BLaER1 treated with 17β-estradiol and CSF1 and Interleukin-3, amounts not matched to agents 10 nM and 100 nM (cell line): Measurements from ENCODE around the gene GIMAP8.
A peak's percentile ranks its signal among the peaks of the same experiment; 100 is the strongest.
"Not testable (repeated sequence)": the region's sequence is repeated elsewhere in the genome, so short reads cannot be mapped to it uniquely, and the experiment has no call there.

Source experiments
- H3K27ac ChIP-seq, 11 experiments: shearing (Covaris generic); formaldehyde crosslinking; 2 replicates each; pipeline ENCODE4 v1.8.1; 2022
- H3K27me3 ChIP-seq, 11 experiments: shearing (Covaris generic); formaldehyde crosslinking; 2 replicates each; pipeline ENCODE4 v1.8.1; 2022
- H3K36me3 ChIP-seq, 11 experiments: shearing (Covaris generic); formaldehyde crosslinking; 2 replicates each; pipeline ENCODE4 v1.8.1; 2022
- H3K4me1 ChIP-seq, 10 experiments: shearing (Covaris generic); formaldehyde crosslinking; 2 replicates each; pipeline ENCODE4 v1.8.1; 2022
- H3K4me2 ChIP-seq, 11 experiments: shearing (Covaris generic); formaldehyde crosslinking; 2 replicates each; pipeline ENCODE4 v1.8.1; 2022
- H3K4me3 ChIP-seq, 10 experiments: shearing (Covaris generic); formaldehyde crosslinking; 2 replicates each; pipeline ENCODE4 v1.8.1; 2022
- H3K9ac ChIP-seq, 11 experiments: shearing (Covaris generic); formaldehyde crosslinking; 2 replicates each; pipeline ENCODE4 v1.8.1; 2022
- H3K9me3 ChIP-seq, 11 experiments: shearing (Covaris generic); formaldehyde crosslinking; replicated peaks in 1 of 11; 2 replicates each; pipeline ENCODE4 v1.8.1; 2022
- H4K20me1 ChIP-seq, 11 experiments: shearing (Covaris generic); formaldehyde crosslinking; 2 replicates each; pipeline ENCODE4 v1.8.1; 2022
- Cebpa-rat ChIP-seq, 11 experiments: shearing (Covaris generic); IDR thresholded peaks; 2 replicates each; pipeline ENCODE4 v1.8.1; 2022

The GIMAP8 gene

GRCh38 chr7:150514748-150515222, 64.4 kb downstream of the GIMAP8 start, which contains the start of gene GIMAP7:
Gene GIMAP7, plus strand, starts transcription at chr7:150514872. Its CDS starts 5,103 bp downstream, at chr7:150519975.
- Histone ChIP-seq H3K27me3 (no peaks in the 10 kb centered on the region), H3K4me2 (peak within 1 kb of the TSS in 3 of 11 experiments; percentile 7 to 85 (median 57); a peak in 6 of 22 replicates), H3K9me3 (peaks cover 0 to 10% (median 4%) of the 10 kb centered on the region in 11 experiments; a peak in 8 of 22 replicates), H3K27ac (peak within 1 kb of the TSS in 2 of 11 experiments; percentile 19 to 31; a peak in 2 of 22 replicates), H4K20me1 (no peaks in the 10 kb centered on the region), H3K4me1 (peaks cover 0 to 13% (median 0%) of the 10 kb centered on the region in 10 experiments; a peak in 2 of 20 replicates), H3K9ac (peak within 1 kb of the TSS in 2 of 11 experiments; percentile 58 to 74; a peak in 4 of 22 replicates), H3K36me3 (peaks cover 0 to 2% (median 0%) of the 10 kb centered on the region in 11 experiments; a peak in 1 of 22 replicates), H3K4me3 (peak within 1 kb of the TSS in 2 of 10 experiments; percentile 50 to 55; a peak in 4 of 20 replicates)
- TF ChIP-seq Cebpa-rat (IDR thresholded peaks at IDR 0.05): no peak

DNA sequence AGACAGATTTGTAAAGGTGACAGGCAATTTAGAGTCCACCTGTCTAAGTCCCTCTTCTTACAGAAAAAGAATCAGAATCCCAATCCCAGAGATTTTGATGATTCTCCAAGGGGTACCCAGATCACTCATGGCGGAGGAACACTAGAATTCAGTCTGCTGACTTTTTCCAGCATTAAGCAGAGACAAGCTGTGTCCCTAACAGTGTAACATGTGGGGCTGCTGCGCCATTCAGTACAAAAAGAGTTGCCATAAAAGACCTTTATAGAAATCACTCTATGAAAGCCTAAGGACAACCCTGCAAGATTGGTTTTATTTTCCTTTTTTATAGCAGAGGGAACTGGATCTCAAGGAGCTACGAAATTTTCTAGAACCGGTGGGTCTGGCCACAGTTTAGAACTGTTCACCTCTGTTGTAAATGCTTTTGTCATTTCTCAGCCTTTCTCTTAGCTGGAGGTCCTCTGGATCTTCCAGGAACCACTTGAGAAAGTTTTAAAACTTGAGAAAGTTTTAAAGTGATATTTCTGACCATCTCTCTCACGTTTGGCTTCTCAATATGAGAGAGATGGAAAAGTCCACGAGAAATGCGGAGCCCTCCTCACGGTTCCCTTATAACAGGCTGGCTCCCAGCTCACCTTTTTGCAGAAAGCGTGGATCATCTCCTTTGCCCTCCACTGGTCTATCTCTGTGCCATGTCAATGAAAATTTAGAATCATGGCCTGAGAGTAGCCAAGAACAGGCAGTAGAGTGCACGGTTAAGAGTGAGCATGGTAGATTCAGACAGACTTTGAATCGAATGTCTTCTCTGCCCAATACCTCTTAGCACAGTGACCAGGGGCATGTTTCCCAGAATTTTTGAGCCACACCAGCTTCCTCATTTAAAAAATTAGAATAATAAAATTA, 65.1 kb downstream of the GIMAP8 start:
- H3K27ac ChIP-seq: peak overlapping the region in 1 of 11 experiments; percentile 19; a peak in 1 of 22 replicates
- H3K4me3 ChIP-seq: peak overlapping the region in 2 of 10 experiments; percentile 50 to 55; a peak in 4 of 20 replicates
- peak overlapping the region in 2 of 11 experiments; percentile 58 to 74; a peak in 3 of 22 replicates for H3K9ac ChIP-seq
- no peaks in the 10 kb centered on the region for H3K27me3 ChIP-seq
- peaks cover 0 to 13% (median 0%) of the 10 kb centered on the region in 10 experiments; a peak in 2 of 20 replicates for H3K4me1 ChIP-seq
- H3K9me3 ChIP-seq: peaks cover 0 to 15% (median 4%) of the 10 kb centered on the region in 11 experiments; a peak in 3 of 22 replicates
- H4K20me1 ChIP-seq: no peaks in the 10 kb centered on the region
- TF ChIP-seq Cebpa-rat (IDR thresholded peaks at IDR 0.05): no peak
- H3K4me2 ChIP-seq: peak overlapping the region in 2 of 11 experiments; percentile 57 to 85; a peak in 4 of 22 replicates
- H3K36me3 ChIP-seq: peaks cover 0 to 9% (median 0%) of the 10 kb centered on the region in 11 experiments; a peak in 3 of 22 replicates

GRCh38 chr7:150516956-150517745, 66.7 kb downstream of the GIMAP8 start:
- H3K27ac ChIP-seq: no peak overlapping the region
- peaks cover 0 to 9% (median 0%) of the 10 kb centered on the region in 11 experiments; a peak in 3 of 22 replicates for H3K36me3 ChIP-seq
- H3K9me3 ChIP-seq: peaks cover 0 to 7% (median 4%) of the 10 kb centered on the region in 11 experiments; a peak in 2 of 22 replicates
- H3K9ac ChIP-seq: no peak overlapping the region
- H4K20me1 ChIP-seq: no peaks in the 10 kb centered on the region
- peaks cover 0 to 13% (median 0%) of the 10 kb centered on the region in 10 experiments; a peak in 2 of 20 replicates for H3K4me1 ChIP-seq
- peak overlapping the region in 1 of 10 experiments; percentile 55; a peak in 1 of 20 replicates for H3K4me3 ChIP-seq
- no peak for TF ChIP-seq Cebpa-rat (IDR thresholded peaks at IDR 0.05)
- no peaks in the 10 kb centered on the region for H3K27me3 ChIP-seq
- H3K4me2 ChIP-seq: peak overlapping the region in 1 of 11 experiments; percentile 85; a peak in 2 of 22 replicates

GRCh38 chr7:150519310-150519709, 68.9 kb downstream of the GIMAP8 start:
- peaks cover 0 to 10% (median 0%) of the 10 kb centered on the region in 10 experiments; a peak in 2 of 20 replicates for H3K4me1 ChIP-seq
- no peak overlapping the region for H3K4me2 ChIP-seq
- H3K27ac ChIP-seq: no peak overlapping the region
- no peak overlapping the region for H3K9ac ChIP-seq
- H3K27me3 ChIP-seq: no peaks in the 10 kb centered on the region
- no peak for TF ChIP-seq Cebpa-rat (IDR thresholded peaks at IDR 0.05)
- H3K4me3 ChIP-seq: no peak overlapping the region
- H3K9me3 ChIP-seq: peaks cover 0 to 7% (median 0%) of the 10 kb centered on the region in 11 experiments; a peak in 1 of 22 replicates
- H4K20me1 ChIP-seq: no peaks in the 10 kb centered on the region
- H3K36me3 ChIP-seq: peaks cover 0 to 9% (median 0%) of the 10 kb centered on the region in 11 experiments; a peak in 3 of 22 replicates

DNA sequence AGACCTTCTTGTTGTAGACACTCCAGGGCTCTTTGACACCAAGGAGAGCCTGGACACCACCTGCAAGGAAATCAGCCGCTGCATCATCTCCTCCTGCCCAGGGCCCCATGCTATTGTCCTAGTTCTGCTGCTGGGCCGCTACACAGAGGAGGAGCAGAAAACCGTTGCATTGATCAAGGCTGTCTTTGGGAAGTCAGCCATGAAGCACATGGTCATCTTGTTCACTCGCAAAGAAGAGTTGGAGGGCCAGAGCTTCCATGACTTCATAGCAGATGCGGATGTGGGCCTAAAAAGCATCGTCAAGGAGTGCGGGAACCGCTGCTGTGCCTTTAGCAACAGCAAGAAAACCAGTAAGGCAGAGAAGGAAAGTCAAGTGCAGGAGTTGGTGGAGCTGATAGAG, 69.7 kb downstream of the GIMAP8 start:
- H3K9me3 ChIP-seq: peaks cover 0 to 7% (median 0%) of the 10 kb centered on the region in 11 experiments; a peak in 1 of 22 replicates
- TF ChIP-seq Cebpa-rat (IDR thresholded peaks at IDR 0.05): no peak
- no peak overlapping the region for H3K4me2 ChIP-seq
- no peaks in the 10 kb centered on the region for H4K20me1 ChIP-seq
- no peaks in the 10 kb centered on the region for H3K27me3 ChIP-seq
- H3K36me3 ChIP-seq: peaks cover 0 to 9% (median 0%) of the 10 kb centered on the region in 11 experiments; a peak in 3 of 22 replicates
- H3K9ac ChIP-seq: no peak overlapping the region
- H3K4me3 ChIP-seq: no peak overlapping the region
- H3K27ac ChIP-seq: no peak overlapping the region
- H3K4me1 ChIP-seq: 0 out of 20 replicates have a peak, but pooled peaks cover 0 to 8% (median 0%) of the 10 kb centered on the region in 10 experiments

DNA sequence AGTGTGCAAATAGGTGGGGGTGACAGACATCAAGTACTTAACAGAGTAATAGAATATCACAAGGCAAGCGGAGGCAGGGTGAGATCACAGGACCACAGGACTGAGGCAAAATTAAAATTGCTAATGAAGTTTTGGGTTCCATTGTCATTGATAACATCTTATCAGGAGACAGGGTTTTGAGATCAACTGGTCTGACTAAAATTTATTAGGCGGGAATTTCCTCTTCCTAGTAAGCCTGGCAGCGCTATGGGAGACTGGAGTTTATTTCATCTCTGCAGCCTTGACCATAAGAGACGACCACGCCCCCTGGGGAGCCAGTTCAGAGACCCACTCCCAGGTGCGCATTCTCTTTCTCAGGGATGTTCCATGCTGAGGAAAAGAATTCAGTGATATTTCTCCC, 72.5 kb downstream of the GIMAP8 start:
- not testable (repeated sequence) for H3K9ac ChIP-seq, H3K4me3 ChIP-seq, H3K4me1 ChIP-seq, H4K20me1 ChIP-seq, H3K4me2 ChIP-seq, H3K27ac ChIP-seq, H3K27me3 ChIP-seq, H3K36me3 ChIP-seq
- H3K9me3 ChIP-seq: peaks cover 0 to 25% (median 3%) of the 10 kb centered on the region in 11 experiments; a peak in 7 of 22 replicates

- Histone ChIP-seq H3K4me1 (no peaks in the 10 kb centered on the region), H3K36me3 (peaks cover 0 to 9% (median 0%) of the 10 kb centered on the region in 11 experiments; a peak in 3 of 22 replicates), H3K4me2 (no peak overlapping the region), H4K20me1 (no peaks in the 10 kb centered on the region), H3K9me3 (peaks cover 6 to 36% (median 12%) of the 10 kb centered on the region in 11 experiments; a peak in 20 of 22 replicates), H3K27me3 (no peaks in the 10 kb centered on the region), H3K9ac (no peak overlapping the region), H3K27ac (no peak overlapping the region), H3K4me3 (no peak overlapping the region)
- no peak for TF ChIP-seq Cebpa-rat (IDR thresholded peaks at IDR 0.05)
Measured at GRCh38 chr7:150524018-150524417, 73.6 kb downstream of the GIMAP8 start.
